GM04503 (cell line): ENCODE data around the gene RXFP4.
"Not testable (repeated sequence)": the region's sequence is repeated elsewhere in the genome, so short reads cannot be mapped to it uniquely, and the experiment has no call there.

Experiments used
- DNase-seq: peaks from one replicate; pipeline ENCODE4 v3.0.0-alpha.2; 2012; ENCODE audit warnings: low read depth

Gene RXFP4

GRCh38 chr1:155930725-155931124 is 10.7 kb upstream of the RXFP4 start:
- not testable (repeated sequence) for DNase-seq

GRCh38 chr1:155931332-155932038 is 10.0 kb upstream of the RXFP4 start:
- no peak for DNase-seq

- no peak for DNase-seq
Measured at GRCh38 chr1:155932081-155932480, 9.4 kb upstream of the RXFP4 start.

- no peak for DNase-seq
Measured at GRCh38 chr1:155932487-155932886, 9.0 kb upstream of the RXFP4 start.

- no peak for DNase-seq
Measured at GRCh38 chr1:155933591-155934096, 7.8 kb upstream of the RXFP4 start.

- DNase-seq = peak; percentile 96
Measured at GRCh38 chr1:155934097-155934935, 7.1 kb upstream of the RXFP4 start, which contains the start of gene KHDC4. KHDC4 (minus strand) TSS chr1:155934413; CDS start chr1:155934373, 40 bp downstream.

- DNase-seq = no peak
Measured at GRCh38 chr1:155934936-155935590, 6.4 kb upstream of the RXFP4 start.

- no peak for DNase-seq
Measured at GRCh38 chr1:155938220-155938627, 3.2 kb upstream of the RXFP4 start.

GRCh38 chr1:155940482-155940992 is 901 bp upstream of the RXFP4 start:
- no peak for DNase-seq

GRCh38 chr1:155941845-155942531 is 550 bp downstream of the RXFP4 start:
- no peak for DNase-seq

GRCh38 chr1:155942578-155943141 is 1.2 kb downstream of the RXFP4 start:
- DNase-seq = no peak

GRCh38 chr1:155944444-155944799 is 3.0 kb downstream of the RXFP4 start:
- no peak for DNase-seq

GRCh38 chr1:155946633-155947219 is 5.3 kb downstream of the RXFP4 start:
- no peak for DNase-seq

GRCh38 chr1:155947292-155947691 is 5.9 kb downstream of the RXFP4 start:
- no peak for DNase-seq

GRCh38 chr1:155947741-155948140 is 6.3 kb downstream of the RXFP4 start:
- DNase-seq = no peak

- no peak for DNase-seq
Measured at GRCh38 chr1:155950829-155951228, 9.4 kb downstream of the RXFP4 start.

- DNase-seq = no peak
Measured at GRCh38 chr1:155951753-155952504, 10.5 kb downstream of the RXFP4 start.

GRCh38 chr1:155952505-155952890 is 11.1 kb downstream of the RXFP4 start:
- no peak for DNase-seq

GRCh38 chr1:155954645-155955044 is 13.2 kb downstream of the RXFP4 start:
- no peak for DNase-seq

GRCh38 chr1:155957411-155957915 is 16.0 kb downstream of the RXFP4 start:
- no peak for DNase-seq
